ENCODE data around the gene ZNF618. TPM values are rescaled to one million over a fixed set of nuclear protein-coding genes. Genes with fewer than 3 reads are reported as not detected.

The ZNF618 gene
- polyA plus RNA-seq, 3 donors: 0.53 to 1.9 (median 0.78) TPM

DNA sequence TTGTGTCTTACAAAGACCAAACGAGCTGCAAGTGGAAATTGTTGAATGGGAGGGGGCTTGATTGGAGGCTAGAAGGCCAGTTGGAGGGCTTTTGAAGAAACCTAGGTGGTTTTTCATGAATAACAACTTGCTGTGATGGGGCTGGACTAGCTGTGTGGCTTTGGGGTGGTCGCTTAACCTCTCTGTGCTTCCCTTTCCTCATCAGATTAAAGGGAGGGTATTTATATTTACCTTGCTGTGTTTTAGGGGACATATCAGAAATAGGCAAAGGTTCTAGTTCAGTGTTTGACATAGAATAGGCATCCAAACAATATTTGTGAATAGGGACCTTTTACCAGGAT, 74.9 kb downstream of the ZNF618 start:
- Histone ChIP-seq H3K27ac (ENCODE audit: low read depth in 1 of 2, low read length in 2 of 2) (no peak overlapping the region), H3K4me2 (replicated peaks; ENCODE audit: extremely low read depth, low read length, poor library complexity, severe bottlenecking) (no peak overlapping the region), H3K27me3 (ENCODE audit: control insufficient read depth in 2 of 2, insufficient read depth in 2 of 2, low read length in 2 of 2) (no peaks in the 10 kb centered on the region), H3K9ac (ENCODE audit: insufficient read depth, low read length, poor library complexity, severe bottlenecking) (no peak overlapping the region), H3K79me2 (ENCODE audit: insufficient read depth, low read length) (no peaks in the 10 kb centered on the region), H3K36me3 (replicated peaks in 1 of 2; ENCODE audit: control insufficient read depth in 1 of 2, insufficient read depth in 2 of 2, low read length in 2 of 2) (no peaks in the 10 kb centered on the region), H2AFZ (ENCODE audit: insufficient read depth, low read depth, low read length, poor library complexity, severe bottlenecking) (no peak overlapping the region), H3K4me3 (replicated peaks in 1 of 3; ENCODE audit: low read depth in 2 of 3, low read length in 3 of 3) (no peak overlapping the region), H4K20me1 (ENCODE audit: insufficient read depth, low read length) (no peaks in the 10 kb centered on the region), H3K4me1 (ENCODE audit: control insufficient read depth in 1 of 2, insufficient read depth in 2 of 2, low read length in 2 of 2) (peaks cover 22 to 24% of the 10 kb centered on the region in 2 donors), H3K9me3 (replicated peaks in 1 of 2; ENCODE audit: control insufficient read depth in 1 of 2, insufficient read depth in 1 of 2, low read length in 2 of 2) (no peaks in the 10 kb centered on the region)
- intact Hi-C loops (cut with micrococcal nuclease): loop anchor here in 1 of 2 donors (10.0 kb wide), 1 partner anchor 156 kb away; no protein-coding TSS in a partner anchor
- Mint-ChIP-seq H3K4me1 (peaks cover 45% of the 10 kb centered on the region), H3K4me3 (no peak overlapping the region), H3K27me3 (ENCODE audit: low read depth in 3 of 3) (no peaks in the 10 kb centered on the region), H3K27ac (no peak overlapping the region), H3K9me3 (peaks cover 0 to 1% (median 0%) of the 10 kb centered on the region in 7 donors), H3K36me3 (no peaks in the 10 kb centered on the region)
- no peak for DNase-seq
- 67% methylated on average over 1 of the region's 2 CpGs for WGBS (ENCODE audit: insufficient coverage)
- TF ChIP-seq, protein P1, sequence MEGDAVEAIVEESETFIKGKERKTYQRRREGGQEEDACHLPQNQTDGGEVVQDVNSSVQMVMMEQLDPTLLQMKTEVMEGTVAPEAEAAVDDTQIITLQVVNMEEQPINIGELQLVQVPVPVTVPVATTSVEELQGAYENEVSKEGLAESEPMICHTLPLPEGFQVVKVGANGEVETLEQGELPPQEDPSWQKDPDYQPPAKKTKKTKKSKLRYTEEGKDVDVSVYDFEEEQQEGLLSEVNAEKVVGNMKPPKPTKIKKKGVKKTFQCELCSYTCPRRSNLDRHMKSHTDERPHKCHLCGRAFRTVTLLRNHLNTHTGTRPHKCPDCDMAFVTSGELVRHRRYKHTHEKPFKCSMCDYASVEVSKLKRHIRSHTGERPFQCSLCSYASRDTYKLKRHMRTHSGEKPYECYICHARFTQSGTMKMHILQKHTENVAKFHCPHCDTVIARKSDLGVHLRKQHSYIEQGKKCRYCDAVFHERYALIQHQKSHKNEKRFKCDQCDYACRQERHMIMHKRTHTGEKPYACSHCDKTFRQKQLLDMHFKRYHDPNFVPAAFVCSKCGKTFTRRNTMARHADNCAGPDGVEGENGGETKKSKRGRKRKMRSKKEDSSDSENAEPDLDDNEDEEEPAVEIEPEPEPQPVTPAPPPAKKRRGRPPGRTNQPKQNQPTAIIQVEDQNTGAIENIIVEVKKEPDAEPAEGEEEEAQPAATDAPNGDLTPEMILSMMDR (IDR thresholded peaks at IDR 0.05): no peak

- no peak for DNase-seq
- Mint-ChIP-seq H3K4me1 (peaks cover 58% of the 10 kb centered on the region), H3K27me3 (ENCODE audit: low read depth in 3 of 3) (no peaks in the 10 kb centered on the region), H3K4me3 (no peak overlapping the region), H3K9me3 (peaks cover 0 to 1% (median 0%) of the 10 kb centered on the region in 7 donors), H3K36me3 (no peaks in the 10 kb centered on the region), H3K27ac (no peak overlapping the region)
- H3K4me1 ChIP-seq (ENCODE audit: control insufficient read depth in 1 of 2, insufficient read depth in 2 of 2, low read length in 2 of 2): peaks cover 26 to 33% of the 10 kb centered on the region in 2 donors
- H3K27me3 ChIP-seq (ENCODE audit: control insufficient read depth in 2 of 2, insufficient read depth in 2 of 2, low read length in 2 of 2): no peaks in the 10 kb centered on the region
- no peak overlapping the region for H2AFZ ChIP-seq (ENCODE audit: insufficient read depth, low read depth, low read length, poor library complexity, severe bottlenecking)
- H3K4me2 ChIP-seq (replicated peaks; ENCODE audit: extremely low read depth, low read length, poor library complexity, severe bottlenecking): no peak overlapping the region
- H3K9ac ChIP-seq (ENCODE audit: insufficient read depth, low read length, poor library complexity, severe bottlenecking): no peak overlapping the region
- H3K4me3 ChIP-seq (replicated peaks in 1 of 3; ENCODE audit: low read depth in 2 of 3, low read length in 3 of 3): no peak overlapping the region
- no peaks in the 10 kb centered on the region for H3K36me3 ChIP-seq (replicated peaks in 1 of 2; ENCODE audit: control insufficient read depth in 1 of 2, insufficient read depth in 2 of 2, low read length in 2 of 2)
- H3K79me2 ChIP-seq (ENCODE audit: insufficient read depth, low read length): no peaks in the 10 kb centered on the region
- no peaks in the 10 kb centered on the region for H3K9me3 ChIP-seq (replicated peaks in 1 of 2; ENCODE audit: control insufficient read depth in 1 of 2, insufficient read depth in 1 of 2, low read length in 2 of 2)
- no peaks in the 10 kb centered on the region for H4K20me1 ChIP-seq (ENCODE audit: insufficient read depth, low read length)
- no peak overlapping the region for H3K27ac ChIP-seq (ENCODE audit: low read depth in 1 of 2, low read length in 2 of 2)
- intact Hi-C loops (cut with micrococcal nuclease): loop anchor here in 1 of 2 donors (10.0 kb wide), 1 partner anchor 158 kb away; no protein-coding TSS in a partner anchor
- TF ChIP-seq, protein P1 (IDR thresholded peaks at IDR 0.05): no peak
Measured at GRCh38 chr9:113952676-113953075, 76.6 kb downstream of the ZNF618 start.

Data from CD14-positive monocyte (primary cell).